Astrocyte (in vitro differentiated cells and primary cell): ENCODE measurements around the gene AZU1.

ENCODE experiments used
- EZH2 ChIP-seq: IDR thresholded peaks from 2 replicates; pipeline ENCODE4 v1.6.1; 2012; ENCODE audit warnings: mild to moderate bottlenecking, low read length, inconsistent platforms; ENCODE audit not compliant: insufficient read depth
- TF ChIP-seq, protein P1 (sequence below): IDR thresholded peaks from 2 replicates; pipeline ENCODE4 v1.5.1; 2011; ENCODE audit warnings: low read depth, mild to moderate bottlenecking, inconsistent platforms, low read length, moderate library complexity; ENCODE audit not compliant: insufficient read depth

DNA sequence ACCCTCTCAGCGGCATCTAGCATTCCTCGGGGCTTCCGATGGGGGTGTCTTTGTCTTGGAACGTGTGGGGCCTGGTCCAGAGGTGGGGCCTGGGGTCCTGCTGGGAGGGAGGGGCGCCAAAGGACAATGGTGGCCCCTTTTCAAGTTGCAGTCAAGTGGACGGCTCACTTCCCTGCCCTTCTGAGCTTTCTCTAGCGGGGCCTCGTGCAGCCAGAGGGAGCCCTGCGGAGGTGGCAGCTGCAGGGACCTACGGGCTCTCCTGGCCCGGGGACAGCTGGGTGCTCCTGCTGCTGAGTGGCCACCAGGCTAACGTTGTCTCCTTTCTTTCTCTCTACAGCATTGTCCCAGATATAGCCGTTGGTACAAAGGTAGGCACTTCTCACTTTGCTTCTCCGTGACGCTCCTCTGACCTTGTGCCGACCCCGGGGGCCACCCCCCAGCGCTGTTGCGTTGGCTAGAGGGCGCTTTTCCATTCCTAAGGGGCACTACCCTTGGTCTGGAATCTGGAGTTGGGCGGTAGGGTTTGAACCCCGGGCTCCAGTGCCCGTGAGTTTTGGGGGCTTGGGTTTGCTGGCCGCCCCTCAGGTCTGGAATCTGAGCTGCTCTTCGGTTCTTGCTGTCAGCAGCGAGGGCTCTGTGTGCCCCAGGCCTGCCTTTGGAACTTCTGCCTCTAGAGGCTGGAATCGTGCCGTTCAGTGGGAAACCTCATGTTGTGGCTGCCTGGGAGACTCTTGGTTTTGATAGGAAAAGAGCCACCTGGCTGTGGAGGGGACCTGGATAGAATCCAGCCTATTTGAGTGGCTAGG lies 28.4 kb upstream of the AZU1 start:
- TF ChIP-seq, protein P1, sequence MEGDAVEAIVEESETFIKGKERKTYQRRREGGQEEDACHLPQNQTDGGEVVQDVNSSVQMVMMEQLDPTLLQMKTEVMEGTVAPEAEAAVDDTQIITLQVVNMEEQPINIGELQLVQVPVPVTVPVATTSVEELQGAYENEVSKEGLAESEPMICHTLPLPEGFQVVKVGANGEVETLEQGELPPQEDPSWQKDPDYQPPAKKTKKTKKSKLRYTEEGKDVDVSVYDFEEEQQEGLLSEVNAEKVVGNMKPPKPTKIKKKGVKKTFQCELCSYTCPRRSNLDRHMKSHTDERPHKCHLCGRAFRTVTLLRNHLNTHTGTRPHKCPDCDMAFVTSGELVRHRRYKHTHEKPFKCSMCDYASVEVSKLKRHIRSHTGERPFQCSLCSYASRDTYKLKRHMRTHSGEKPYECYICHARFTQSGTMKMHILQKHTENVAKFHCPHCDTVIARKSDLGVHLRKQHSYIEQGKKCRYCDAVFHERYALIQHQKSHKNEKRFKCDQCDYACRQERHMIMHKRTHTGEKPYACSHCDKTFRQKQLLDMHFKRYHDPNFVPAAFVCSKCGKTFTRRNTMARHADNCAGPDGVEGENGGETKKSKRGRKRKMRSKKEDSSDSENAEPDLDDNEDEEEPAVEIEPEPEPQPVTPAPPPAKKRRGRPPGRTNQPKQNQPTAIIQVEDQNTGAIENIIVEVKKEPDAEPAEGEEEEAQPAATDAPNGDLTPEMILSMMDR: peak; percentile 13
- TF ChIP-seq EZH2: no peak
